Neural crest cell (in vitro differentiated cells): ENCODE measurements around the gene TMX2. TPM values are rescaled to one million over a fixed set of nuclear protein-coding genes. Genes with fewer than 3 reads are reported as not detected.
"Not testable (repeated sequence)": the region's sequence is repeated elsewhere in the genome, so short reads cannot be mapped to it uniquely, and the experiment has no call there.

Experiments
- DNase-seq: peaks from one replicate; pipeline ENCODE4 v3.0.0; 2021; ENCODE audit warnings: low read depth, mixed read lengths, low spot score
- H3K27ac Mint-ChIP-seq: one replicate; pipeline ENCODE4 v1.8.0; 2021; ENCODE audit warnings: mild to moderate bottlenecking, mixed read lengths; ENCODE audit not compliant: unreplicated experiment
- H3K27me3 Mint-ChIP-seq: 2 replicates; pipeline ENCODE4 v1.8.0; 2021; ENCODE audit warnings: low read depth, mild to moderate bottlenecking, mixed read lengths
- H3K36me3 Mint-ChIP-seq: 2 replicates; pipeline ENCODE4 v1.8.0; 2021; ENCODE audit warnings: low read depth, mild to moderate bottlenecking, mixed read lengths
- H3K4me1 Mint-ChIP-seq: 2 replicates; pipeline ENCODE4 v1.8.0; 2021; ENCODE audit warnings: mixed read lengths
- H3K4me3 Mint-ChIP-seq: one replicate; pipeline ENCODE4 v1.8.0; 2021; ENCODE audit warnings: mild to moderate bottlenecking, mixed read lengths
- H3K9me3 Mint-ChIP-seq: 2 replicates; pipeline ENCODE4 v1.8.0; 2021; ENCODE audit warnings: mixed read lengths
- total RNA-seq: library from RNA; stranded (reverse); gene quantifications from 2 replicates; pipeline ENCODE4 v1.2.1, GENCODE V29; 2021
- TF ChIP-seq, protein P1 (sequence below): fragments of 200-600 bp; sonication (generic); conservative IDR thresholded peaks from 2 replicates; pipeline ENCODE4 v1.5.0; 2021; ENCODE audit warnings: antibody characterized with exemption, mild to moderate bottlenecking

The TMX2 gene
- total RNA-seq, 1 donor from 2014 or later = 78.3 TPM

DNA sequence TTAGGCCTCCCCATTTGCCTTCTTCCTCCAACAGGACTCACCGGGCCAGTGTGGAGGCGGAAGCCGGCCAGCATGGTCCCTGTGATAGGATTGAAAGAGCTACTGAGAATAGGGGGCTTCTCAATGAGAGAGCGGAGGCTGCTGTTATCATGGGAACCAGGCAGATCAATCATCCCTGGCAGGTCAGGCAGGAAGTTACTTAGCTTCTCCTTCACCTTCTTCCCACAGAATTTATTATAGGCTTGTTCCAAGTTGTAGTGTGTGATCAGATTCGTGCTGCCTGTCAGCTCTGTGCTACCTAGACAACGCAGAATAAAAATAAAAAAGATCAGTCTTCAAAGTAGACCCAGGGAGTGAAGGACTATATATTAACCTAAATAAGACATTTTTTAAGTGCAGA, 7.5 kb upstream of the TMX2 start:
- Mint-ChIP-seq H3K9me3 (no peaks in the 10 kb centered on the region), H3K27ac (no peak overlapping the region), H3K27me3 (no peaks in the 10 kb centered on the region), H3K4me3 (peak overlapping the region; percentile 45), H3K36me3 (peaks cover 3% of the 10 kb centered on the region), H3K4me1 (peaks cover 4% of the 10 kb centered on the region)
- TF ChIP-seq, protein P1, sequence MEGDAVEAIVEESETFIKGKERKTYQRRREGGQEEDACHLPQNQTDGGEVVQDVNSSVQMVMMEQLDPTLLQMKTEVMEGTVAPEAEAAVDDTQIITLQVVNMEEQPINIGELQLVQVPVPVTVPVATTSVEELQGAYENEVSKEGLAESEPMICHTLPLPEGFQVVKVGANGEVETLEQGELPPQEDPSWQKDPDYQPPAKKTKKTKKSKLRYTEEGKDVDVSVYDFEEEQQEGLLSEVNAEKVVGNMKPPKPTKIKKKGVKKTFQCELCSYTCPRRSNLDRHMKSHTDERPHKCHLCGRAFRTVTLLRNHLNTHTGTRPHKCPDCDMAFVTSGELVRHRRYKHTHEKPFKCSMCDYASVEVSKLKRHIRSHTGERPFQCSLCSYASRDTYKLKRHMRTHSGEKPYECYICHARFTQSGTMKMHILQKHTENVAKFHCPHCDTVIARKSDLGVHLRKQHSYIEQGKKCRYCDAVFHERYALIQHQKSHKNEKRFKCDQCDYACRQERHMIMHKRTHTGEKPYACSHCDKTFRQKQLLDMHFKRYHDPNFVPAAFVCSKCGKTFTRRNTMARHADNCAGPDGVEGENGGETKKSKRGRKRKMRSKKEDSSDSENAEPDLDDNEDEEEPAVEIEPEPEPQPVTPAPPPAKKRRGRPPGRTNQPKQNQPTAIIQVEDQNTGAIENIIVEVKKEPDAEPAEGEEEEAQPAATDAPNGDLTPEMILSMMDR = no peak
- DNase-seq = no peak

DNA sequence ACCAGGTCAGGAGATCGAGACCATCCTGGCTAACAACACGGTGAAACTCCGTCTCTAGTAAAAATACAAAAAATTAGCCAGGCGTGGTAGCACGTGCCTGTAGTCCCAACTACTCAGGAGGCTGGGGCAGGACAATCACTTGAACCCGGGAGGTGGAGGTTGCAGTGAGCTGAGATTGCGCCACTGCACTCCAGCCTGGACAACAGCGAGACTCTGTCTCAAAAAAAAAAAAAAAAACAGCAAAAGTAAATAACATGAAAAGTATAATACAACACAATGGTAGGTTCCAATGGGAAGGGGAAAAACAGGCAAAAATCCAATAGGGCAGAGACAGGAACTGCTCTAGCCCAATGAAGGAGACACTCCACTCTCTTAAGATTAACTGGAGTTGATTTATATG, 7.0 kb upstream of the TMX2 start:
- H3K27me3 Mint-ChIP-seq, DNase-seq, H3K36me3 Mint-ChIP-seq, H3K27ac Mint-ChIP-seq, H3K4me1 Mint-ChIP-seq, H3K9me3 Mint-ChIP-seq: not testable (repeated sequence)
- peak overlapping the region; percentile 55 for H3K4me3 Mint-ChIP-seq

DNA sequence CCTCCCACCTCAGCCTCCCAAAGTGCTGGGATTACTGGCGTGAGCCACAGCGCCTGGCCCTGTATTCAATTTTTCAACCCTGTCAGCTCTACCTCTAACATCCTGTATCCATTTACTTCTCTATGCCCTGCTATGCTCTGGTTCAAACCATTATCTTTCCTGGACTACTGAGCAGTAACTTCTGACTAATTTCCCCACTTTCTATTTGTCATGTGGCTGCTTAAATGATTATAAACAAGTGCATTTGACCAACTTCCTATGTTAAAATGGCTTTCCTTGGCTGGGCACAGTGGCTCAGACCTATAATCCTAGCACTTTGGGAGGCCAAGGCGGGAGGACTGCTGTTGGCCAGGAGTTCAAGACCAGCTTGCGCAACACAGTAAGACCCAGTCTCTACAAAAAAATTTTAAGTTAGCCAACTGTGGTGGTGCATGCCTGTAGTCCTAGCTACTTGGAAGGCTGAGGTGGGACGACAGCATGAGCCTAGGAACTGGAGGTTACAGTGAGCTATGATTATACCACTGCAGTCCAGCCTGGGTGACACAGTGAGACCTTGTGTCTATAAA, 2.5 kb upstream of the TMX2 start:
- H3K9me3 Mint-ChIP-seq = no peaks in the 10 kb centered on the region
- TF ChIP-seq, protein P1 = no peak
- H3K4me1 Mint-ChIP-seq = peaks cover 31% of the 10 kb centered on the region
- H3K27me3 Mint-ChIP-seq = no peaks in the 10 kb centered on the region
- H3K27ac Mint-ChIP-seq = no peak overlapping the region
- H3K4me3 Mint-ChIP-seq = peak overlapping the region; percentile 38
- DNase-seq = no peak
- peaks cover 2% of the 10 kb centered on the region for H3K36me3 Mint-ChIP-seq

DNA sequence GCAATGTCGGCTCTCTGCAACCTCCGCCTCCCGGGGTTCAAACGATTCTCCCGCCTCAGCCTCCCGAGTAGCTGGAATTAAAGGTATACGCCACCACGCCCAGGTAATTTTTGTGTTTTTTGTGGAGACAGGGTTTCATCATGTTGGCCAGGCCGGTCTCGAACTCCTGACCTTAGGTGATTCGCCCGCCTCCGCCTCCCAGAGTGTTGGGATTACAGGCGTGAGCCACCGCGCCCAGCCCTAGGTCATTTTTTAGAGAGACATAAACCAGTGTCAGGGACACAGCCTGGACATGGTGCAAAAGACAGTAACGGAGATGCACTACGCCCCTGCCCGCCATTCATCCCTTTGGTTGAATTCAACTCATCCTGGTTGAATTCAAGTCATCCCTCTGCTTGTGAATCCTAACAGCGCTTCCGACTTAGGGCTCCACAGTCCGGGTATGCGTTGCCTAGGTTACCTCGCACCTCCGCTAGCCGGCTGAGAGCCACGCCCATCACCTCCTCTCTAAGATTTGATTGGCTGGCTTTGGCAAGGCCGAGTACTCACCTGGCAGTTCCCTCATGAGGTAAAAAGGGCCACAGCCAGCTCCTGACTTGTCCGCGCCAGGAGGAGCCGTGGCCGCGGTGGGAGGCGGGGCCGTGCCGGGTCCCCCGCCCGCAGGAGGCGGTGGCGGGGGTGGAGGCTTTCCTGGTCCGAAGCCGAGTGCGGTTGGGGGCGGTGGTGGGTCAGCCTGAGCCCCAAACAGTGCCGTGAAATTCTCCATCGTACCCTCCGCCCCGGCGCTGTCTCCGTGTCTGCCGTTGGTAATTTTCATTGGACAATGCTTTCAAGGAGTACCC, 758 bp upstream of the TMX2 start, which contains the start of gene MED19:
Gene MED19, minus strand, starts transcription at position 802 of the 842 bp plus-strand sequence. Its CDS starts 36 bp downstream, at position 766.
- H3K27ac Mint-ChIP-seq = peak within 1 kb of the TSS; percentile 98
- no peaks in the 10 kb centered on the region for H3K27me3 Mint-ChIP-seq
- peaks cover 5% of the 10 kb centered on the region for H3K36me3 Mint-ChIP-seq
- DNase-seq = peak; percentile 76
- peak within 1 kb of the TSS; percentile 94 for H3K4me3 Mint-ChIP-seq
- H3K9me3 Mint-ChIP-seq = no peaks in the 10 kb centered on the region
- peaks cover 29% of the 10 kb centered on the region for H3K4me1 Mint-ChIP-seq
- TF ChIP-seq, protein P1 = no peak

DNA sequence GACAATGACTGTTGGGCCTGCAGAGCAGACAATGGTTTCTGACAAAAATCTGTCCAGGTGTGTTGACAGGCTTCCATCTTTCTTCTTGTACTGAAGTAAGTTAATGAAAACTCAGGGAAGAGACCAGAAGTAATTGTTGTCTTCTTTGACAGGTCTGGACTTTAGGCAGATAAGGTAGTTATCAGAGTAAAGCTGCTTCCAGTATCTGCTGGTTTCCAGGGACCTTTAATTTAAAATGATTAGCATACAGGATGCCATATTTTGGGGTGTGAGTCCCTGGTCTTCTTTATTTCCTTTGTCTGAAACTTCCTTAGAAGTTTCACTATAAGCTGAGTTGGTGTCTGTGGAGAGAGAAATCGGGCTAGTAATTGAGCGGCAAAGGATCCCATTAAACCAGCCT, 1.4 kb downstream of the TMX2 start:
- H3K27ac Mint-ChIP-seq = no peak overlapping the region

DNA sequence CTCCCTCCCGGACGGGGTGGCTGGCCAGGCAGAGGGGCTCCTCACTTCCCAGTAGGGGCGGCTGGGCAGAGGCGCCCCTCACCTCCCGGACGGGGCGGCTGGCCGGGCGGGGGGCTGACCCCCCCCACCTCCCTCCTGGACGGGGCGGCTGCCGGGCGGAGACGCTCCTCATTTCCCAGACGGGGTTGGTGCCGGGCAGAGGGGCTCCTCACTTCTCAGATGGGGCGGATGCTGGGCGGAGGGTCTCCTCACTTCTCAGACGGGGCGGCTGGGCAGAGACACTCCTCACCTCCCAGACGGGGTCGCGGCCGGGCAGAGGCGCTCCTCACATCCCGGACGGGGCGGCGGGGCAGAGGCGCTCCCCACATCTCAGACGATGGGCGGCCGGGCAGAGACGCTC, 4.3 kb downstream of the TMX2 start:
- not testable (repeated sequence) for DNase-seq, H3K27ac Mint-ChIP-seq, H3K27me3 Mint-ChIP-seq, H3K4me3 Mint-ChIP-seq, H3K9me3 Mint-ChIP-seq
- peaks cover 13% of the 10 kb centered on the region for H3K36me3 Mint-ChIP-seq
- peaks cover 20% of the 10 kb centered on the region for H3K4me1 Mint-ChIP-seq

More for the DNA sequence above, 1.4 kb downstream of the TMX2 start:
- H3K4me1 Mint-ChIP-seq = peaks cover 29% of the 10 kb centered on the region
- H3K9me3 Mint-ChIP-seq = no peaks in the 10 kb centered on the region
- TF ChIP-seq, protein P1 = no peak
- H3K27me3 Mint-ChIP-seq = no peaks in the 10 kb centered on the region
- peak overlapping the region; percentile 94 for H3K4me3 Mint-ChIP-seq
- H3K36me3 Mint-ChIP-seq = peaks cover 13% of the 10 kb centered on the region
- DNase-seq = no peak
